Lower lobe of right lung (tissue), 2 donors: Measurements from ENCODE around the gene ABCB6. TPM values are rescaled to one million over a fixed set of nuclear protein-coding genes. Genes with fewer than 3 reads are reported as not detected.
A peak's percentile ranks its signal among the peaks of the same experiment; 100 is the strongest.

Experiments
- ATAC-seq, 2 donors: fragments of 200-7000 bp; cut with Tn5 transposase; one replicate each; pipeline ENCODE4 v1.9.1; 2020 to 2022; ENCODE audit warnings: mild to moderate bottlenecking in 2 of 2, moderate library complexity in 2 of 2
- DNase-seq: peaks from one replicate; pipeline ENCODE4 v3.0.0-alpha.2; 2020
- H3K27ac ChIP-seq: fragments of 200-600 bp; one replicate; pipeline ENCODE4 v1.8.0; 2022
- H3K27me3 ChIP-seq: fragments of 200-600 bp; one replicate; pipeline ENCODE4 v1.8.0; 2022; ENCODE audit warnings: low read depth
- H3K36me3 ChIP-seq: fragments of 200-600 bp; one replicate; pipeline ENCODE4 v1.8.0; 2022; ENCODE audit warnings: mild to moderate bottlenecking
- H3K4me1 ChIP-seq: fragments of 200-600 bp; one replicate; pipeline ENCODE4 v1.8.0; 2022
- H3K4me3 ChIP-seq: fragments of 200-600 bp; one replicate; pipeline ENCODE4 v1.8.0; 2022; ENCODE audit warnings: mild to moderate bottlenecking
- H3K9me3 ChIP-seq: fragments of 200-600 bp; one replicate; pipeline ENCODE4 v1.8.0; 2022
- CTCF ChIP-seq: fragments of 200-600 bp; IDR thresholded peaks from one replicate; pipeline ENCODE4 v1.8.0; 2022; ENCODE audit warnings: antibody characterized with exemption, mild to moderate bottlenecking
- intact Hi-C: fragments of 100-400 bp; cut with DNase I; formaldehyde crosslinking; loops from one replicate; pipeline ENCODE4 v1.11.0; 2022
- total RNA-seq: library from RNA; stranded (reverse); fragmentation: NEBNext Ultra II Directional; extraction: Animal tissue kit (Norgen Biotek cat#: 25700); gene quantifications from one replicate; pipeline ENCODE4 v1.2.1, GENCODE V29; 2021
- donor health status: DM: no; HTN: yes; CAD: no; lungs with severe emphysema.

Gene ABCB6
- total RNA-seq, 1 donor from 2014 or later = 15.4 TPM

GRCh38 chr2:219246559-219246958, 27.8 kb upstream of the ABCB6 start:
- Histone ChIP-seq H3K27ac (peak overlapping the region; percentile 98), H3K27me3 (no peaks in the 10 kb centered on the region), H3K36me3 (peaks cover 28% of the 10 kb centered on the region), H3K4me1 (peaks cover 67% of the 10 kb centered on the region), H3K4me3 (no peak overlapping the region), H3K9me3 (no peaks in the 10 kb centered on the region)
- DNase-seq (no peak), ATAC-seq (no peak)
- intact Hi-C loops = no loop called here
- no peak for TF ChIP-seq CTCF

GRCh38 chr2:219245899-219246230, 27.1 kb upstream of the ABCB6 start:
- DNase-seq (no peak), ATAC-seq (no peak)
- Histone ChIP-seq H3K9me3 (no peaks in the 10 kb centered on the region), H3K27me3 (no peaks in the 10 kb centered on the region), H3K4me3 (peak overlapping the region; percentile 97), H3K4me1 (peaks cover 63% of the 10 kb centered on the region), H3K27ac (peak overlapping the region; percentile 98), H3K36me3 (peaks cover 24% of the 10 kb centered on the region)
- intact Hi-C loops = no loop called here
- no peak for TF ChIP-seq CTCF

GRCh38 chr2:219245148-219245898, 26.6 kb upstream of the ABCB6 start, which contains the start of the genes GLB1L and STK16:
Gene GLB1L, minus strand, starts transcription at chr2:219245444. Its CDS starts 1,871 bp downstream, at chr2:219243573.
Gene STK16, plus strand, starts transcription at chr2:219245479. Its CDS starts 521 bp downstream, at chr2:219246000.
- H3K9me3 ChIP-seq = no peaks in the 10 kb centered on the region
- TF ChIP-seq CTCF = no peak
- intact Hi-C loops = no loop called here
- H3K36me3 ChIP-seq = peaks cover 19% of the 10 kb centered on the region
- H3K27me3 ChIP-seq = no peaks in the 10 kb centered on the region
- ATAC-seq = peak; percentile 91 to 94
- peak within 1 kb of the TSS; percentile 98 for H3K27ac ChIP-seq
- peak within 1 kb of the TSS; percentile 97 for H3K4me3 ChIP-seq
- peak; percentile 97 for DNase-seq
- peaks cover 57% of the 10 kb centered on the region for H3K4me1 ChIP-seq

- TF ChIP-seq CTCF = no peak
- ATAC-seq (no peak), DNase-seq (no peak)
- peak overlapping the region; percentile 98 for H3K27ac ChIP-seq
- H3K36me3 ChIP-seq = peaks cover 20% of the 10 kb centered on the region
- peaks cover 52% of the 10 kb centered on the region for H3K4me1 ChIP-seq
- intact Hi-C loops = no loop called here
- no peaks in the 10 kb centered on the region for H3K9me3 ChIP-seq
- H3K4me3 ChIP-seq = peak overlapping the region; percentile 97
- H3K27me3 ChIP-seq = no peaks in the 10 kb centered on the region
These were observed 26.0 kb upstream of the ABCB6 start for GRCh38 chr2:219244789-219245147.

- Histone ChIP-seq H3K4me1 (peaks cover 37% of the 10 kb centered on the region), H3K27me3 (no peaks in the 10 kb centered on the region), H3K27ac (peak overlapping the region; percentile 6), H3K4me3 (peak overlapping the region; percentile 41), H3K9me3 (no peaks in the 10 kb centered on the region), H3K36me3 (peaks cover 31% of the 10 kb centered on the region)
- TF ChIP-seq CTCF = no peak
- intact Hi-C loops = no loop called here
- peak; percentile 79 for DNase-seq
- peak in 1 of 2 donors; percentile 45 for ATAC-seq
These were observed 24.6 kb upstream of the ABCB6 start for GRCh38 chr2:219243291-219243761.
